Measurements from ENCODE around the gene ELMO3. TPM values are rescaled to one million over a fixed set of nuclear protein-coding genes. Genes with fewer than 3 reads are reported as not detected.

ELMO3 gene
- total RNA-seq, 1 donor from 2014 or later = 5.5 TPM

DNA sequence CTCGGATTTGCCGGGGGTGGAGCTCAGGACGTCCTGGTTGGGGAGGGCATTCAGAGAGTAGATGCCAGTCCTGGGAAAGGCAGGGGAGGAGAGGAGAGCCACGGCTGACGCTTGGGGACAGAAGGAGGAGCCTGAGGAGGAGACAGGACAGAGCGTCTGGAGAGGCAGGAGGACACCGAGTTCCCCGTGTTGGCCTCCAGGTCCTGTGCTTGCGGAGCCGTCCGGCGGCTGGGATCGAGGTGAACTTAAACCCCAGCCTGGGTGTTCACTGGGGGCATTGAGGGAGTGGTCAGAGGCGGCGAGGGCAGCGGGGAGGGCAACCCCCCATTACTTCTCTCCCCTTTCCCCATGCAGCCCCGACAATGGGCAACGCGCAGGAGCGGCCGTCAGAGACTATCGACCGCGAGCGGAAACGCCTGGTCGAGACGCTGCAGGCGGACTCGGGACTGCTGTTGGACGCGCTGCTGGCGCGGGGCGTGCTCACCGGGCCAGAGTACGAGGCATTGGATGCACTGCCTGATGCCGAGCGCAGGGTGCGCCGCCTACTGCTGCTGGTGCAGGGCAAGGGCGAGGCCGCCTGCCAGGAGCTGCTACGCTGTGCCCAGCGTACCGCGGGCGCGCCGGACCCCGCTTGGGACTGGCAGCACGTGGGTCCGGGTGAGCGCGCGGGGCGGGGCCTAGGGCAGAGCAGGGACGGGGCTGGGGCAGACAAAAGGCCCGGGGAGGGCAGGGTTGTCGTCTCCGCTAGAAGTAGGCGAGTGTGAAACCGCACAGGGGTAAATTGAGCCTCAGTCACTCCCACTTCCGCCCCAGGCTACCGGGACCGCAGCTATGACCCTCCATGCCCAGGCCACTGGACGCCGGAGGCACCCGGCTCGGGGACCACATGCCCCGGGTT is 24.9 kb upstream of the ELMO3 start:
- H3K4me1 Mint-ChIP-seq (ENCODE audit: low read depth) = peaks cover 24% of the 10 kb centered on the region
- peaks cover 4% of the 10 kb centered on the region for H3K36me3 Mint-ChIP-seq (ENCODE audit: insufficient read depth)
- peak; percentile 77 for DNase-seq (ENCODE audit: low spot score, unreplicated experiment)
- TF ChIP-seq, protein P1, sequence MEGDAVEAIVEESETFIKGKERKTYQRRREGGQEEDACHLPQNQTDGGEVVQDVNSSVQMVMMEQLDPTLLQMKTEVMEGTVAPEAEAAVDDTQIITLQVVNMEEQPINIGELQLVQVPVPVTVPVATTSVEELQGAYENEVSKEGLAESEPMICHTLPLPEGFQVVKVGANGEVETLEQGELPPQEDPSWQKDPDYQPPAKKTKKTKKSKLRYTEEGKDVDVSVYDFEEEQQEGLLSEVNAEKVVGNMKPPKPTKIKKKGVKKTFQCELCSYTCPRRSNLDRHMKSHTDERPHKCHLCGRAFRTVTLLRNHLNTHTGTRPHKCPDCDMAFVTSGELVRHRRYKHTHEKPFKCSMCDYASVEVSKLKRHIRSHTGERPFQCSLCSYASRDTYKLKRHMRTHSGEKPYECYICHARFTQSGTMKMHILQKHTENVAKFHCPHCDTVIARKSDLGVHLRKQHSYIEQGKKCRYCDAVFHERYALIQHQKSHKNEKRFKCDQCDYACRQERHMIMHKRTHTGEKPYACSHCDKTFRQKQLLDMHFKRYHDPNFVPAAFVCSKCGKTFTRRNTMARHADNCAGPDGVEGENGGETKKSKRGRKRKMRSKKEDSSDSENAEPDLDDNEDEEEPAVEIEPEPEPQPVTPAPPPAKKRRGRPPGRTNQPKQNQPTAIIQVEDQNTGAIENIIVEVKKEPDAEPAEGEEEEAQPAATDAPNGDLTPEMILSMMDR (IDR thresholded peaks at IDR 0.05; ENCODE audit: unreplicated experiment) = peak; percentile 42
- H3K4me3 Mint-ChIP-seq (ENCODE audit: low read depth) = peak overlapping the region; percentile 67
- H3K27ac Mint-ChIP-seq = peak overlapping the region; percentile 49
- peaks cover 67% of the 10 kb centered on the region for H3K27me3 Mint-ChIP-seq
- H3K9me3 Mint-ChIP-seq (ENCODE audit: low read depth) = no peaks in the 10 kb centered on the region

DNA sequence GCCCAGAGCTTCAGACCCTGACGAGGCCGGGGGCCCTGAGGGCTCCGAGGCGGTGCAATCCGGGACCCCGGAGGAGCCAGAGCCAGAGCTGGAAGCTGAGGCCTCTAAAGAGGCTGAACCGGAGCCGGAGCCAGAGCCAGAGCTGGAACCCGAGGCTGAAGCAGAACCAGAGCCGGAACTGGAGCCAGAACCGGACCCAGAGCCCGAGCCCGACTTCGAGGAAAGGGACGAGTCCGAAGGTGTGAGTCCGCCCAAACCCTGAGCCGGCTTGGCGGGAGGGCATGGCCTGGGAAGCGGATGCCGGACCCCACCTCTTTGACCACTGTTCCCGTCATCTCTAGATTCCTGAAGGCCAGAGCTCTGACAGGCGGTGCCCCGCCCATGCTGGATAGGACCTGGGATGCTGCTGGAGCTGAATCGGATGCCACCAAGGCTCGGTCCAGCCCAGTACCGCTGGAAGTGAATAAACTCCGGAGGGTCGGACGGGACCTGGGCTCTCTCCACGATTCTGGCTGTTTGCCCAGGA is 24.2 kb upstream of the ELMO3 start:
- Mint-ChIP-seq H3K9me3 (ENCODE audit: low read depth) (no peaks in the 10 kb centered on the region), H3K27ac (no peak overlapping the region), H3K4me1 (ENCODE audit: low read depth) (peaks cover 22% of the 10 kb centered on the region), H3K27me3 (peaks cover 61% of the 10 kb centered on the region), H3K36me3 (ENCODE audit: insufficient read depth) (peaks cover 4% of the 10 kb centered on the region), H3K4me3 (ENCODE audit: low read depth) (no peak overlapping the region)
- no peak for DNase-seq (ENCODE audit: low spot score, unreplicated experiment)
- TF ChIP-seq, protein P1 (IDR thresholded peaks at IDR 0.05; ENCODE audit: unreplicated experiment) = no peak

DNA sequence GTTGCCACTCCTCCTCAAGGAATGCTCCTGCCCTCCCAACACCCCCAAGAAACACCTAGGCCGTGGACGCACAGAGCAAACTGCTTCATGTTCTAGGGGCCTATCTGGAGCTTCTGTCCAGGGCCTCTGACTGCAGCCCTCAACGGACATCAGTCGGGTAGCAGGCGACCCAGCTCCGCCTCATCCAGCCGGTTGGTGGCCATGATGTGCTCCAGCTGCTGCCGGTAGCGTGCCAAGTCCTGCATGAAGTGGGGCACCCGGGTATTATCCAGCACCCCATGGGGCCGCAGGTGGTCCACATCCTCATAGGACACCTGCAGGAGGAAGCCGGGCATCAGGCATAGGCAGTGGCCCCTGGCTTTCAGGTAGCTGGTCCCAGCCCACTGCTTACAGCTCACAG is 22.3 kb upstream of the ELMO3 start:
- TF ChIP-seq, protein P1 (IDR thresholded peaks at IDR 0.05; ENCODE audit: unreplicated experiment) = no peak
- Mint-ChIP-seq H3K36me3 (ENCODE audit: insufficient read depth) (peaks cover 4% of the 10 kb centered on the region), H3K27me3 (peaks cover 47% of the 10 kb centered on the region), H3K4me1 (ENCODE audit: low read depth) (peaks cover 14% of the 10 kb centered on the region), H3K27ac (peak overlapping the region; percentile 63), H3K4me3 (ENCODE audit: low read depth) (no peak overlapping the region), H3K9me3 (ENCODE audit: low read depth) (no peaks in the 10 kb centered on the region)
- DNase-seq (ENCODE audit: low spot score, unreplicated experiment) = no peak

DNA sequence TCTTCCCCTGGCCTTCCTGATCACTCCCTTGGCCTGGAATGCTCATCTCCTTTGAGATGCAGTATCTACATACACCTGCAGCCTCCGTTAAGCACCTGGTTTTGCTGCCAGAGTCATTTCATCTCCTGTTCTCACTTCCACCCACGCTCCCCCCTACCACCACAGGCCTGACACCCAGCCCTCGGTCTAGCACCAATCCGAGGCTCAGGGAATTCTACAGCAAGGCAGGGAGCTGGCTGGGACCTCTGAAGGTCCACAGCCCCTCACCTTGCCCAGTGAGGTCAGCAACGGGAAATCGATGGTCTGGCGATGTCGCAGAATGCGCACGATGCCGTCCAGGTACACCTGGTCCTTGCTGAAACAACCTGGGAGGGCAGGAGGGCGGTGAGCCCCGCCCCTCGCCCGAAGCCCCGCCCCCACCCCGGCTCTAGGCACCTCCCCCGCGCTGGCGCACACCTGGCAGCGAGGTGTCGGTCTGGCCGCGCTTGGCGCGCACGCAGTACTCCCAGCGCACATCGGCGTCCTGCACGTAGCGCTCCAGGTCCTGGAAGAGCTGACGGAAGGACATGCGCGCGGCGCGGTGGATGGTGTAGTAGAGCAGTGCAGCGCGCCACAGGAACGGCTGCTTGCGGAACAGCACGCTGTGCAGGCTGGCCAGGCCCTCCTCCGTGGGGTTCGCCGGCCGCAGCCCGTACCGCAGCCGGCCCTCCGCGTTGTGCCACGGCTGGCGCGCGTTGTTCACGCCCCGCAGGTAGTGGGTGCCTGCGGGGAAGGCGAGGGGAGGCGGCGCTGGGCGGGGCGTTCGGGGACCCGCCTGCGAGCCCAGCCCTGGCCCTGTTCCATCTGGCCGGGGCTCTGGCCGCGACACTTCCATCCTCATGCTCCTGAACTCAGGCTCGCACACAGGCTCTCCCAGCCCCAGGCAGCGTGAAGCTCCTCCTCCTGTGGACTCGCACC is 20.9 kb upstream of the ELMO3 start:
- H3K27ac Mint-ChIP-seq = peak overlapping the region; percentile 51
- peak overlapping the region; percentile 42 for H3K4me3 Mint-ChIP-seq (ENCODE audit: low read depth)
- DNase-seq (ENCODE audit: low spot score, unreplicated experiment) = peak; percentile 65
- peaks cover 37% of the 10 kb centered on the region for H3K27me3 Mint-ChIP-seq
- TF ChIP-seq, protein P1 (IDR thresholded peaks at IDR 0.05; ENCODE audit: unreplicated experiment) = no peak
- no peaks in the 10 kb centered on the region for H3K9me3 Mint-ChIP-seq (ENCODE audit: low read depth)
- peaks cover 4% of the 10 kb centered on the region for H3K36me3 Mint-ChIP-seq (ENCODE audit: insufficient read depth)
- H3K4me1 Mint-ChIP-seq (ENCODE audit: low read depth) = peaks cover 13% of the 10 kb centered on the region

Measured in progenitor cell of endocrine pancreas (in vitro differentiated cells).